GM12875 (cell line): ENCODE measurements around the gene RGSL1.

Experiments
- H3K4me3 ChIP-seq: one replicate; pipeline ENCODE4 v1.5.1; 2011; ENCODE audit warnings: low read depth, low read length, control low read depth
- CTCF ChIP-seq: IDR thresholded peaks from 2 replicates; pipeline ENCODE4 v1.5.1; 2011; ENCODE audit warnings: low read depth, mild to moderate bottlenecking, control low read depth, inconsistent platforms, low read length, moderate library complexity, borderline replicate concordance; ENCODE audit not compliant: insufficient read depth

RGSL1 gene

DNA sequence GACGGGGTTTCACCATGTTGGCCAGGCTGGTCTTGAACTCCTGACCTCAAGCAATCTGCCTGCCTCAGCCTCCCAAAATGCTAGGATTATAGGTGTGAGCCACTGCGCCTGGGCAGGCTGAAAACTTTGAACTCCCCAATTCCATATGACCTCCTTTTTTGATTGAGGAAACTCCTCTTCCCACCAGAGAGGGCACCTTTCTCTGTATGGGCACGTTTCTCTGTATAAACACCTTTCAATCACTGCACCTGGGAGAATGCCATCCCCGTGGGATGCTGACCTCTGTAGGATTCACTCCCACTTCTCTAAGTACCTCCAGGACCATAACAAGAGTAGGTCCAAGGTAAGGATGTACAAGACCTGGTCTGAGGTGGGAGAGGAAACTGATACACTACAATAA is 39.8 kb upstream of the RGSL1 start:
- TF ChIP-seq CTCF = no peak
- H3K4me3 ChIP-seq = no peak overlapping the region

- no peak for TF ChIP-seq CTCF
Measured at GRCh38 chr1:182410620-182411273, 39.2 kb upstream of the RGSL1 start.

DNA sequence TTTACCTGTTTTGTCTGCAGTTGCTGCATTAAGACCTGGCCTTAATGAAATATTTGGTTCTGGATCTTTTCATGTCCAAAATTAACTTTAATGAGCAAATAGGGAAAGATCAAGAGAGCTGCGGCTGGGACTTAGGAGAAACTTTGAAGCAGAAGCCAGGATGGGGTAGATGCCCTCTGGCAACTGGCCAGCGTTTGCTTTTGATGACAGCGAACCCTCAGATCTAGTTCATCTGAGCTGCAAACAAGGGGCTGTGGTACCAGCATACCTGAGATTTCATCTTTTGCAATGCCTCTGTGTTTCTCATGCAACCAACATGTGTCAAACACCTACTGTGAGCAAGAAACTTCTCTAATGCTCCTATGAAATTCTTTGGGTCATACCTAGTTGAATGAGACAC is 36.5 kb upstream of the RGSL1 start:
- no peak overlapping the region for H3K4me3 ChIP-seq
- no peak for TF ChIP-seq CTCF

More at GRCh38 chr1:182410620-182411273, 39.2 kb upstream of the RGSL1 start:
- H3K4me3 ChIP-seq = no peak overlapping the region

DNA sequence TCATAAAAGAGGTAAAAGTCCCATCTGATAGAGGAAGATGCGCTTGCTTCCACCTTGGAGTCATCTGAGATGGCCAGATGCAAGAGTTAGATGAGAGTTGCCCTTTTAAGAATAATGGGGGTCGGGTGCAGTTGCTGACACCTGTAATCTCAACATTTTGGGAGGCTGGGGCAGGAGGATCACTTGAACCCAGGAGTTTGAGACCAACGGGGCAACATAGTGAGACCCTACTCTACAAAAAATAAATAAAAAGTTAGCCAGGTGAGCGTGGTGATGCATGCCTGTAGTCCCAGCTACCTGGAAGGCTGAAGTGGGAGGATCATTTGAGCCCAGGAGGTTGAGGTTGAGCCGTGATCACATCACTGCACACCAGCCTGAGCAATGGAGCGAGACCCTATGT is 36.0 kb upstream of the RGSL1 start:
- no peak overlapping the region for H3K4me3 ChIP-seq
- no peak for TF ChIP-seq CTCF

GRCh38 chr1:182415789-182416188 is 34.2 kb upstream of the RGSL1 start:
- no peak for TF ChIP-seq CTCF
- H3K4me3 ChIP-seq = no peak overlapping the region

DNA sequence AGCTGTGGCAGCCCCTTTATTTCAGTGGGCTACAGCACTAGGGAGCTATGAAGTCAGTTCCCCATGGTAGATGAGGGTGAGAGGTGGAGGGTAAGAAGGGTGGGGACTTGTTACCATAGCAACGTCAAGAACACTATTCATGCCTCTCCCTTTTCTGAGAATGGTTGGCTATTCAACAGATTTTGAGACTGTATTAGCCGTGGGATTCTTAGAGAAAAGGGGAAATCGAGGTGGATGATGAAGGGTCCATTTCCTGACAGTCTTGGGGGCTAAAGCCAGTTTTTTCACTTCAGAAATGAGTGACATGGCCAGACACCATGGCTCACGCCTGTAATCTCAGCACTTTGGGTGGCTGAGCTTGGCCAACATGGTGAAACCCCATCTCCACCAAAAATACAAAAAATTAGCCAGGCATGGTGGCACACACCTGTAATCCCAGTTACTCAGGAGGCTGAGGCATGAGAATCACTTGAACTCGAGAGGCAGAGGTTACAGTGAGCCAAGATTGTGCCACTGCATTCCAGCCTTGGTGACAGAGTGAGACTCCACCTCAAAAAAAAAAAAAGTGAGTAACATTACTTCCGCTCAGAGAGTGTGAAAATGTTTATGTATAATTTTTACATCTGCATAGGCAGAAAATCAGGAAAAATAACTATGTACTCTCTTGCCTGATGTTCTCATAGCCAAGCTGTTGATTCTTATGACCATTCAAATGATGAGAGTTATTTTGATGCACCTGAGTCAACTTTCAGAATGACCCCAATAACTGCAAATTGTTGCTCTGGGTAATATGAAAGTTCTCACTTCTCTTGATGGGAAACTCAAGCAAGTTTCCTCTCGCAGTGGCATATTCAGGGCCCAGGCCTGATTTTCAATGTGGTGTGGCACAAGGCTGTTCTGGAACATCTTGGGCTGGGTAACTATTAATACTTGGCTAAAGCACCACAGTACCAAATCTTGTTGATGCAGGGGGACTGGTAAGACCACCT is 23.2 kb upstream of the RGSL1 start:
- no peak for TF ChIP-seq CTCF
- H3K4me3 ChIP-seq = no peak overlapping the region
